Smooth muscle cell of trachea (primary cell): Measurements from ENCODE around the gene KRAS. TPM values are rescaled to one million over a fixed set of nuclear protein-coding genes. Genes with fewer than 3 reads are reported as not detected.

Source experiments
- total RNA-seq: library from RNA; depleted of rRNA; stranded (reverse); fragments of >200 nt; gene quantifications from 2 replicates; pipeline ENCODE4 v1.2.1, GENCODE V29; 2014

KRAS gene
- total RNA-seq, result 9.4 and 15.1 TPM in 2 replicates

DNA sequence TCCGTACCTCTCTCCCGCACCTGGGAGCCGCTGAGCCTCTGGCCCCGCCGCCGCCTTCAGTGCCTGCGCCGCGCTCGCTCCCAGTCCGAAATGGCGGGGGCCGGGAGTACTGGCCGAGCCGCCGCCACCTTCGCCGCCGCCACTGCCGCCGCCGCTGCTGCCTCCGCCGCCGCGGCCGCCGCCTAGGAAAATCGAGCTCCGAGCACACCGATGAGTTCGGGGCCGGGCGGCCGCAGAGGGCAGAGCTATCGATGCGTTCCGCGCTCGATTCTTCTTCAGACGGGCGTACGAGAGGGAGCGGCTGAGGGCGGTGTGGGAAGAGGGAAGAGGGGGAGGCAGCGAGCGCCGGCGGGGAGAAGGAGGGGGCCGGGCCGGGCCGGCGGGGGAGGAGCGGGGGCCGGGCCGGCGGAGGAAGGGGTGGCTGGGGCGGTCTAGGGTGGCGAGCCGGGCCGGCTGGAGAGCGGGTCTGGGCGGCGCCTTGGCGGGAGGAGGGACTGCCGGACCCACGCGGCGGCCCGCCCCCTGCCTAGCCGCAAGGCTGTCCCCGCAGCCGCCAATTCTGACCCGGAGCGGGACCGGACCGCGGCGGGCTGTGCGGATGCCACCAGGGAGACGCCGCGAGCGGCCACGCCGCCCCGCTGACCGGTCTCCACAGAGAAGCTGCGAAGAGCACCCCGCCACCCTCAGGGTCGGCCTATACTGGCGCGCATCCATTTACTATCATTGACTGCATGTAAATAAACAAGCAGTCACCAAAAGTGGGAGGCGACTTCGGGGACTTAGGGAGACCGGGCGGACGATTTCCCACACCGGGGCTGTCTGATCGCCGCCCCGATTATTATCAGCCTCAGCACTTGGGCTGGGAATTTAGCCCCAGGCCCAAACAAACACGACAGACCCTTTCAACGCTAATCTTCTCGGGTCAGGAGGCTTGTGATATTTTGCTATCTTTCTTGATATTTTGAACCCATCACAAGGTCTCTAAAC lies at the start of gene KRAS:
TSS of gene KRAS (minus strand) at position 186 of the 987 bp plus-strand sequence.

DNA sequence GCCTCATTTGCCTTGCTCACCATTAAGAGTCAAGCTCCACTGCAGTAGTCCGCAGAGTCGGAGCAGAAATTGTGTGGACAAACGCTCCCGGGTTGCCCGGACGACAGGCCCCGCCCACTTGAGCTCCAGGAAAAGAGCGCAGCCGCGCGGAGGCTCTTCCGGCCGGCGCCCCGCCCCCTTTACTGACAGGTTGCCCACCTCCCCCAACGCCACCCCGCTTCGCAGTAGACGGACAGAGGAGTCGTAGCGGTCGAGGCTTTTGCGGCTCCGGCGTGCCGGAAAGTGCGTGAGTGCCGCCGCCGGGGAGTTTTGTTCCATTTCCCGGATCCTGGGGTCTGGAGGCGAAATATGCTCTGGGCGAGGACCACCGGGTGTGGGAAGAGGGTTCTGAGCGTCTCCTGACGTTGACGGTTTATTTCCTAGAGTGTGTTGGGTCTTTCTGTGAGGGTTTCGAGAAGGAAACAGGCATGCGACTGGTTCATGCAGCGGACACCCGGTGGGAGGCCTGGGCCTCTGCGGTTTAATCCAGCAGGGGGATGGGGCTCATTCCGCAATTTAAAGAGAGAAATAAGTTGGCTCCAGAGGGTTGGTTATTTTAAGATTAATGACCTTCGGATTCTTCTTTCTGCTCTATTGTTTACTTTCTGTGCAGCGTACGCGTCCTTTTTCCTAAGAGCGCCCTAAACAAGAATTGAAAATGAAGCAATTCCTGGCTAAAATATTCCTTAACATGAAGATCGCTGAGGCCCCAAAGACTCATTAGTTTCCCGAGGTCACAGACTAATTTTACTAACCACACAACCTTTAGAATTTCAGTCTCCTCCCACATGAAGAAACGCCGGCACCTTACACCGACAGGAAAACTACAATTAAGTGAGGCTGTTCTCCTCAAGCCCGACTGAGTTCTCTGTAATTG lies 55.4 kb downstream of the KRAS start, which contains the start of the genes DNAI7 and ETFRF1:
TSS of gene DNAI7 (minus strand) at position 105 of the 916 bp plus-strand sequence. CDS start at position 23, 82 bp downstream.
TSS of gene ETFRF1 (plus strand) at position 182 of the 916 bp plus-strand sequence. CDS start 8,720 bp downstream, outside the sequence.

Other genes starting within 250 kb of the KRAS start
- gene DNAI7, start 55.8 kb downstream of the KRAS start, total RNA-seq, result 0.17 and 0.29 TPM in 2 replicates
- 18.7 and 29.7 TPM in 2 replicates for gene ETFRF1, start 55.7 kb downstream of the KRAS start, total RNA-seq